ENCODE measurements around the gene COMMD6. TPM values are rescaled to one million over a fixed set of nuclear protein-coding genes. Genes with fewer than 3 reads are reported as not detected.

COMMD6 gene
- total RNA-seq: 51.9 and 71.5 TPM in 2 replicates

GRCh38 chr13:75537401-75538365 lies at the start of gene COMMD6:
TSS of gene COMMD6 (minus strand) at chr13:75537841. CDS start at chr13:75537805, 36 bp downstream.

GRCh38 chr13:75549262-75550158 lies 11.9 kb upstream of the COMMD6 start, which contains the start of gene UCHL3:
TSS of gene UCHL3 (plus strand) at chr13:75549791. CDS start at chr13:75549821, 30 bp downstream.

GRCh38 chr13:75482070-75482819 lies 55.4 kb downstream of the COMMD6 start, which contains the start of gene TBC1D4:
TSS of gene TBC1D4 (minus strand) at chr13:75482169. CDS start at chr13:75481767, 402 bp downstream.

Other genes starting within 250 kb of the COMMD6 start
- gene TBC1D4, start 55.7 kb downstream of the COMMD6 start, total RNA-seq: 9.1 and 10.4 TPM in 2 replicates
- gene UCHL3, start 11.9 kb upstream of the COMMD6 start, total RNA-seq: 114 and 122 TPM in 2 replicates
- gene LMO7, start 98.5 kb upstream of the COMMD6 start, total RNA-seq: 3.7 TPM in 2 replicates